Measurements from ENCODE around the gene CHST3.

CHST3 gene

DNA sequence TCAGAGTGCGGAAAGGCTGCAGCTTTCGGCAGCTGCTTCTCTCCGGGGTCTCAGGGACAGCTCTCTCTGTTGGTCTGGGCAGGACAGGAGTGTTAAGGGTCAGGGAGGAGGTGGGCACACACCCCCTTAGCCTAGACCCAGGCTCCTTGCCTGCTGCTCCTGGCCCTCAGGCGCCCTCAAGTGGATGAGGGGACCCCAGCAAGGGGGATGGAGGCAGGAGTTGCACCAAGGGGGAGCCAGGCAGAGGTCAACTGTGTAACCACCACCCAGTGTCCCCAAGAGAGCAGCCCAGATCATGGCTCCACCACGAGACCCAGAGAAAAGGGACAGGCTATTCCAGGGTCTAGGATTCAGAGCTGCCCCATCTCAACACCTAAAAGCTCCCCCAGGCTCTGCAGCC is 97.3 kb downstream of the CHST3 start:
- DNase-seq, result no peak

DNA sequence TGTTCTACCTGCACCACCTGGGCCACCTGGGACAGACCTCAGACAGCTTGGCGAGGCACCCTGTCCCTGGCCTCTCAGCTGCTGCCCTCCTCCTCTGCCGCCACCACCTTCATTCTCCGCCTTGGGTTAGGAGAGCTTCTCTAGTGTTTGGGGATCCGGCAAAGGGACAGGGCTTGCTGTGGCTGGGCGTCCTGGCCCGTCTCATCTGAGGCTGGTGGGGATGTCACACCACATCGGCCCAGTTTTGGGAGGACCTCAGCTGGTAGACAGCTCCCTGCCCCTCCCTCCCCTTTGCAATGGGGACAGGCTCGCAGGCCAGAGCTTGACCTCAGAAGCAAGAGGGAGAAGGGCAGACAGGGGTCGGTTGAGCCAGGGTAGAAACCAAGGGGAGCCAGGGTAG is 97.7 kb downstream of the CHST3 start:
- no peak for DNase-seq

DNA sequence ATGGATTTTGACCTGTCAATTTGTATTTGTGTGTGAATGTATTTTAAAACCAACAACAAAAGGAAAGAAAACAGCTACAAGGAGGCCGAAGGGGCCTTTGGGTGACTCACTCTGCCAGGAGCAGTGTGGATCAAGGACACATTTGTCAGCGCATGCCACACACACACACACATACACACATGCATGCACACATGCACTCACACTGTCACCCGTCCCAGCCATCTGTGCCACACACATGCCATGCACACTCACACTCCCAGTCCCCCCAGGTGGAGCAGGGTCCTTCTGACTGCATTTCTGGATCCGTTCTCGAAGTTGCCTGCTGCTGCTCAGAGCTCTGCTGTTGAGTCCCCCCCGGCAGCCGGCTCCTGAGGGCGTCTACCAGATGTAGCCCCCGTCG is 98.2 kb downstream of the CHST3 start:
- DNase-seq, result no peak

Measured in T-helper 9 cell (primary cell).